Fibroblast of skin of left quadriceps (primary cell): ENCODE results near the gene PRDX3.
A peak's percentile ranks its signal among the peaks of the same experiment; 100 is the strongest.

ENCODE experiments used
- DNase-seq, 2 experiments: peaks; one replicate each; pipeline ENCODE4 v3.0.0-alpha.2; 2013; ENCODE audit warnings: low read depth in 2 of 2

The PRDX3 gene

DNA sequence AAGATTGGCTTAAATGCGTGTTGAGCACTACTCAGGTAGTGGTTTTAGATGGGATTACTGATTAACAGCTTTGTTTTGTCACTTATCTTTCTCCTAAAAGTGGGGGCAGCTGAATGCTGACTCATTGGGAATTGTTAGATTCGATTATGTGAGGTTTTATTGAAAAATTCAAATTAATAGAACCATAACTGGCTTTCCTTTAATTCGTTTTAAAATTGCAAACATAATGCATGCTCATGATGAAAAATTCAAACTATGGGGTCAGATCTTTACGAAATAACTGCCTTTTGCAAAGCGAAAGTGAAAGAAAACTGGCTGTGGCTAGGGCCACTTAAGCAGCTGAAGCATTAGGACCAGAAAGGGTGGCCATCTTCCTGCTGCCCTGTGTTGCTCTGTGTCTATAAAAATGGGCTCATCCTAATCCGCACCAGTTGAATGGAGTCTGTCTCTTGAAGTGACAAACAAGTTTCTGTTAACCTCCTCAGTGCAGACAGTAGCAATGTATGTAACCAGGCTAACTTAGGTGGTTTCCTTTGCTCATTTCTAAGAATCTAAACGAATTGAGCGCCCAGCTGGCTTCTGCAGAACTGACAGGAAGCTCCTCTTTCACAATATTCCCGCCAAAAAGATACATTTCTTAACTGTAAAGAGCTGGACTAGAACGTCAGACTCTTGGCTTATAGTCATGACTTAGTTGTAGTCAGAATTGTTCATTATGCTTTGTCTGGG, 46.9 kb downstream of the PRDX3 start:
- no peak for DNase-seq

DNA sequence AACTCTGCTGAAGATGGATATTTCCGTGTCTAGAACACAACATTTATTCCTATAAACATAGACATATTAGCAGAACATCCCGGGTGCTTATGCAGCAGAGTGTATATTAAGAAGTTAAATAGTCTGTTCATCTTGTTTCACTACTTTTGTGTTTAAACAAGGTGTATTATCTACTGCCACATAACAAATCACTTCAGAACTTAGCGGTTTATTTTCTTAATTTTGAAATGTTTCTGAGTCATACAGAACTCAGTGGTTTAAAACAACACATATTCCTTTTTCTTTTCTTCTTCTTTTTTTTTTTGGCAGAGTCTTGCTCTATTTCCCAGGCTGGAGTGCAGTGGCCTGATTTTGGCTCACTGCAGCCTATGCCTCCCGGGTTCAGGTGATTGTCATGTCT, 48.9 kb downstream of the PRDX3 start:
- DNase-seq: no peak

DNA sequence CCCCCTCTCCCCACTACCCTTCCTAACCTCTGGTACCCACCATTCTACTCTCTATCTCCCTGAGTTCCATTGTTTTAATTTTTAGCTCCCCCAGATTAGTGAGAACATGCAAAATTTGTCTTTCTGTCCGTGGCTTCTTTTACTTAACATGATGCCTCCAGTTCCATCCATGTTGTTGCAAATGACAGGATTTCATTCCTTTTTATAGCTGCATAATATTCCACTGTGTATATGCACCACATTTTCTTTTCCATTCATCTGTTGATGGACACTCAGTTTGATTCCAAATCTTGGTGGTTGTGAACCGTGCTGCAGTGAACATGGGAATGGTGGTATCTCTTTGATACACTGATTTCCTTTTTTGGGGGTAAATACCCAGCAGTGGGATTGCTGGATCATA, 52.7 kb downstream of the PRDX3 start:
- no peak for DNase-seq

DNA sequence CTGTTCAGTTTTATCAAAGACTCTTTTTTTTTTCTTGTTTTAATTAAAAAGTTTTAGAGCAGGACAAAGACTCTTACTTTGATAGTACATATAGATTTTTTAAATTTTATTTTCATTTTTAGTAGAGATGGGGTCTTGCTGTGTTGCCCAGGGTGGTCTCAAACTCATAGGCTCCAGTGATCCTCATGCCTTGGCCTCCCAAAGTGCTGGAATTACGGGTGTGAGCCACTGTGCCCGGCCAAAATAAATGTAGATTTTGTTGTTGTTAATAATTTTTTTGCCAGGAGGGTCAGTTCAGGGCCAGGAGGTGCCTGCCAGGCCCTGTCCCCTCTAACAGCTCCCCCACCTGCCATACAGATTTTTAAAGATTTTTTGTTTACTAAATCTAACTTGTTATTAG, 57.7 kb downstream of the PRDX3 start:
- no peak for DNase-seq

DNA sequence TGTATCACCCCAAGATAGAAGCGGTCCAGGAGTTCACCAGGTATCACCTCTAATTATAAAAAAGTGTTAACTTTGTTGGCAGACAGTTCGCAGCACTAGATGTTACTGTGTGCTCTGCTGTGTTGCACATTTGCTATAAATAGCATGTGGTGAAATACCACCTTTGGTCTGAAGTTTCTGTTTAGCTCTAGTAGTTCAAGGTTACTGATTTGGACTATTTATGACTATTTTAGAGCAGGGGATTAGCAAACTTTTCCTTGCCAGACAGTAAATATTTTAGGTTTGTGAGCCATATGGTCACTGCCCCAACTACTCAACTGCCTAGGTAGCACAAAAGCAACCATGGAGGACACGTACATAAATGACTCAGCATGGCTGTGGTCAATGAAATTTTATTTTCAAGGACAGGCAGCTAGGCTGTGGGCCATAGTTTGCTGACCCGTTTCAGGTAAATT, 58.2 kb downstream of the PRDX3 start:
- DNase-seq: peak in 1 of 2 experiments; percentile 28

DNA sequence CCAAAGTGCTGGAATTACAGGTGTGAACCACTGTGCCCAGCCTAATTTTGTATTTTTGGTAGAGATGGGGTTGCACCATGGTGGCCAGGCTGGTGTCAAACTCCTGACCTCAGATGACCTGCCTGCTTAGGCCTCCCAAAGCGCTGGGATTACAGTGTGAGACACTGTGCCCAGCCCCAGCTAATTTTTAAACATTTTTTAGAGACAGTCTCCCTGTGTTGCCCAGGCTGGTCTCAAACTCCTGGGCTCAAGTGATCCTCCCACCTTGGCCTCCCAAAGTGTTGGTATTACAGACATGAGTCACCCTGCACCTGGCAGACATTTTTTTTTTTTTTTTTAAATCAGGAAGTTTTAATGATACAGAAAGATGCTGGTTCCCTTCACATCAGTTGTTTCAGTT, 59.2 kb downstream of the PRDX3 start:
- no peak for DNase-seq

DNA sequence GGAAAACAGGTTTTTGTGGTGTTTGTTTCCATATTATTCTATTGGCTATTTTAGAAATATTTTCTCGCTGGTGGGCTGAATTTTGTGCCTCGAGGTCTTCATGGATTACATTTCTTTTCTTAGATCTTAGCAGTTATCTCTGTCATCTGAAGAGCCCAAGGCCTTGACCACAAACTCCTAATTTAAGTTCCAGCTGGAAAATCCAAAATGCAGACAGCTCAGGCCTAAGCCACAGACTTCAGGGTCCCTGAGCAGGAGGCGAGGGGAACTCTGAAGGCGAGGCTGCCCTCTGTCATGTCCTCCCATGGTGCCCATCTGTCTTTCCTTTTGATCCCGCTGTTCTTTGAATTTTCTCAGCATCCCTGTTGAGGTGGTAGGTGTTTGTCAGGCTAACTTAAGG, 60.4 kb downstream of the PRDX3 start:
- DNase-seq: no peak
